Prostate gland (tissue), 2 donors: Measurements from ENCODE around the gene STAG1. TPM values are rescaled to one million over a fixed set of nuclear protein-coding genes. Genes with fewer than 3 reads are reported as not detected.

Experiments used
- DNase-seq: peaks from one replicate; pipeline ENCODE4 v3.0.0-alpha.2; 2019; ENCODE audit warnings: low spot score
- H3K27ac ChIP-seq, 2 donors: fragments of 200-600 bp; sonication (generic); 2 replicates each; pipeline ENCODE4 v1.5.1; 2017 to 2019
- H3K27me3 ChIP-seq: fragments of 200-600 bp; sonication (generic); replicated peaks from 2 replicates; pipeline ENCODE4 v1.5.1; 2019; ENCODE audit not compliant: insufficient read depth
- H3K36me3 ChIP-seq, 2 donors: fragments of 200-600 bp; sonication (generic); 1 replicate in 1 of 2; 2 replicates in 1 of 2; pipeline versions ENCODE4 v1.5.1 to v1.8.1; 2017 to 2019
- H3K4me1 ChIP-seq: fragments of 200-600 bp; sonication (generic); replicated peaks from 2 replicates; pipeline ENCODE4 v1.5.1; 2019
- H3K4me3 ChIP-seq, 2 donors: fragments of 200-600 bp; sonication (generic); 2 replicates each; pipeline ENCODE4 v1.5.1; 2017 to 2019
- H3K9me3 ChIP-seq: fragments of 200-600 bp; sonication (generic); 2 replicates; pipeline ENCODE4 v1.5.1; 2017
- POLR2A ChIP-seq: fragments of 450-650 bp; IDR thresholded peaks from one replicate; pipeline ENCODE4 v1.6.1; 2016; ENCODE audit warnings: antibody characterized with exemption, mild to moderate bottlenecking
- POLR2AphosphoS5 ChIP-seq: sonication (generic); formaldehyde crosslinking; IDR thresholded peaks from one replicate; pipeline ENCODE4 v1.6.1; 2017; ENCODE audit warnings: antibody characterized with exemption
- WGBS: methylation state at CpG from one replicate; pipeline ENCODE4 v1.1.5; 2018; 5-methylcytosine and 5-hydroxymethylcytosine counted together
- intact Hi-C: fragments of 100-400 bp; cut with DNase I; formaldehyde crosslinking; loops from one replicate; pipeline ENCODE4 v1.14.2; 2022
- total RNA-seq, 2 donors: library from RNA; depleted of rRNA; stranded (reverse); fragments of >200 nt; gene quantifications; one replicate each; pipeline ENCODE4 v1.1.0, GENCODE V29; 2016
- TF ChIP-seq, protein P1 (sequence below), 4 experiments: fragments of 200-600 bp in 2 of 4; fragments of 450-650 bp in 2 of 4; sonication (generic) in 2 of 4; IDR thresholded peaks; 1 replicate in 3 of 4; 2 replicates in 1 of 4; pipeline ENCODE4 v1.5.1; 2016 to 2019; ENCODE audit warnings: antibody characterized with exemption in 4 of 4, mild to moderate bottlenecking in 2 of 4, moderate library complexity in 2 of 4

STAG1 gene
- total RNA-seq, 2 donors from 2014 or later, result 21.9 to 34.1 TPM

DNA sequence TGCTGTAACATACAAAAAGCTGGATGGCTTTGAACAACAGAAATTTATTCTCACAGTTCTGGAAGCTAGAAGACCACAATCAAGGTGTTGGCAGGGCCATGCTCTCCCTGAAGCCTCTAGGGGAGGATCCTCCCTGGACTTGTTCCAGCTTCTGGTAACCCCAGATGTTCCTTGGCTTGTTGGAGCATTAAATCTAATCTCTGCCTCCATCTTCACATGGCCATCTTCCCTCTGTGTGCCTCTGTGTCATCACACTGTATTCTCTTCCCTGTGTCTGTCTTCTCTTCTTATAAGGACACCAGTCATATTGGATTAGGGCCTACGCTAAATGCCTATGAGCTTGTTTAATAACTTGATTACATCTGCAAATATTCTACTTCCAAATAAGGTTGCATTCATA, 109.5 kb downstream of the STAG1 start:
- Histone ChIP-seq H3K4me3 (no peak overlapping the region), H3K27ac (no peak overlapping the region), H3K27me3 (no peaks in the 10 kb centered on the region), H3K36me3 (no peaks in the 10 kb centered on the region), H3K9me3 (no peaks in the 10 kb centered on the region), H3K4me1 (no peaks in the 10 kb centered on the region)
- intact Hi-C loops, result no loop called here
- TF ChIP-seq POLR2A (no peak), POLR2AphosphoS5 (no peak)
- WGBS, result 88% methylated on average over 1 of the region's 1 CpG
- no peak for DNase-seq

DNA sequence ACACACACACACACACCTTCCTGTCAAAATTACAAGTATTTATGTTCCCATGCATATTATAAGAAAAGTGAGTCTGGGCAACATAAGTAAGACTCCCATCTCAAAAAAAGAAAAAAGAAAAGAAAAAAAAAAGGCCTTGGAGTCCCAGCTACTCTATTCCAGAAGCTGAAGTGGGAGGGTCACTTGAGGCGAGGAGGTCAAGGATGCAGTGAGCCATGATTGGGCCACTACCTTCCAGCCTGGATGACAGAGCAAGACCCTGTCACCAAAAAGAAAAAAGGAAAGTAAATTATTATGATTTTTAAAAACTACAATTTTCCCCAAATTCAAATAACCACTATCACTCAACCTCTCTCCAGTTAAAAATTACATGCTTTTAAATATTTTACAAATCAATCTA, 113.1 kb downstream of the STAG1 start:
- Histone ChIP-seq H3K27me3 (no peaks in the 10 kb centered on the region), H3K9me3 (no peaks in the 10 kb centered on the region), H3K27ac (no peak overlapping the region), H3K4me1 (no peaks in the 10 kb centered on the region), H3K4me3 (no peak overlapping the region), H3K36me3 (no peaks in the 10 kb centered on the region)
- TF ChIP-seq POLR2A (no peak), POLR2AphosphoS5 (no peak)
- TF ChIP-seq, protein P1, sequence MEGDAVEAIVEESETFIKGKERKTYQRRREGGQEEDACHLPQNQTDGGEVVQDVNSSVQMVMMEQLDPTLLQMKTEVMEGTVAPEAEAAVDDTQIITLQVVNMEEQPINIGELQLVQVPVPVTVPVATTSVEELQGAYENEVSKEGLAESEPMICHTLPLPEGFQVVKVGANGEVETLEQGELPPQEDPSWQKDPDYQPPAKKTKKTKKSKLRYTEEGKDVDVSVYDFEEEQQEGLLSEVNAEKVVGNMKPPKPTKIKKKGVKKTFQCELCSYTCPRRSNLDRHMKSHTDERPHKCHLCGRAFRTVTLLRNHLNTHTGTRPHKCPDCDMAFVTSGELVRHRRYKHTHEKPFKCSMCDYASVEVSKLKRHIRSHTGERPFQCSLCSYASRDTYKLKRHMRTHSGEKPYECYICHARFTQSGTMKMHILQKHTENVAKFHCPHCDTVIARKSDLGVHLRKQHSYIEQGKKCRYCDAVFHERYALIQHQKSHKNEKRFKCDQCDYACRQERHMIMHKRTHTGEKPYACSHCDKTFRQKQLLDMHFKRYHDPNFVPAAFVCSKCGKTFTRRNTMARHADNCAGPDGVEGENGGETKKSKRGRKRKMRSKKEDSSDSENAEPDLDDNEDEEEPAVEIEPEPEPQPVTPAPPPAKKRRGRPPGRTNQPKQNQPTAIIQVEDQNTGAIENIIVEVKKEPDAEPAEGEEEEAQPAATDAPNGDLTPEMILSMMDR (IDR thresholded peaks at IDR 0.05), result no peak
- no peak for DNase-seq
- intact Hi-C loops, result no loop called here
- 93% methylated on average over 1 of the region's 1 CpG for WGBS

DNA sequence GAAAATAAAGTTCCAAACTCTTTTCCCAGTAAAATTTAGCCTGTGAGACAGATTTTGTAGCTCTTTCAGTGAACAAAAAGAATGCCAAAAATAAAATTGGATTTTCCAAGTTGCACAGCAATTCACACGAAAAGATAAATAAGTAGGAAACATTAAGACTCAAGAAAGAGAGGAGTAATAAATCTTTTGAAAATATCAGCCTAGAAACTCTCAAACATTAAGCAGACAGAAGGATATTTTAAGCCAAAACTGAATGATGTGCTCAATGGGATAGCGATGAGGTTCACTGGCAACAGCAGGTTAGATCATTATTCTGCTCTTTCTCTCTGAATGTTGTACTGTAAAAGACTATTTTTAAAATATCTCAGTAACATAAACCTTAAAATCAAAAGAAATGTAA, 115.0 kb downstream of the STAG1 start:
- no peak for DNase-seq
- H3K9me3 ChIP-seq, result no peaks in the 10 kb centered on the region
- intact Hi-C loops, result no loop called here
- no peak overlapping the region for H3K4me3 ChIP-seq
- 52% methylated on average over 2 of the region's 2 CpGs for WGBS
- H3K4me1 ChIP-seq, result peaks cover 2% of the 10 kb centered on the region
- H3K36me3 ChIP-seq, result no peaks in the 10 kb centered on the region
- TF ChIP-seq, protein P1 (IDR thresholded peaks at IDR 0.05), result no peak
- no peak for TF ChIP-seq POLR2A
- no peak for TF ChIP-seq POLR2AphosphoS5
- no peak overlapping the region for H3K27ac ChIP-seq
- H3K27me3 ChIP-seq, result no peaks in the 10 kb centered on the region

DNA sequence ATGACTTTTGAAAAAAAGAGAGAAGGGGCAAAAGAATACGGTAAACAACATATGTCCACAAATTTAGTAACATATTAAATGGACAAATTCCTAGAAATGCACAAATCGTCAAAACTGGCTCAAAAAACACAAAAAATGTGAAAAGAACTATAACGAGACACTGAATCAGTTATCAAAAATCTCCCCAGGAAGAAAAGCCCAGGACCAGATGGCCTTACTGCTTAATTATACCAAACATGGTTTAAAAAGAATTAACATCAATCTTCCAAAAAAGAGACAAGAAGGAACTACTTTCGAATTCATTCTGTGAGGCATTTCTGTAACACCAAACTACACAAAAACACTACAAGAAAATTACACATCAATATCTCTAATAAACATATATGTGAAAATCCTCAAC, 117.4 kb downstream of the STAG1 start:
- Histone ChIP-seq H3K4me1 (peaks cover 2% of the 10 kb centered on the region), H3K36me3 (no peaks in the 10 kb centered on the region), H3K4me3 (no peak overlapping the region), H3K9me3 (no peaks in the 10 kb centered on the region), H3K27ac (no peak overlapping the region), H3K27me3 (no peaks in the 10 kb centered on the region)
- WGBS, result 94% methylated on average over 4 of the region's 4 CpGs
- DNase-seq, result no peak
- TF ChIP-seq, protein P1 (IDR thresholded peaks at IDR 0.05), result no peak
- TF ChIP-seq POLR2A (no peak), POLR2AphosphoS5 (no peak)
- intact Hi-C loops, result no loop called here

DNA sequence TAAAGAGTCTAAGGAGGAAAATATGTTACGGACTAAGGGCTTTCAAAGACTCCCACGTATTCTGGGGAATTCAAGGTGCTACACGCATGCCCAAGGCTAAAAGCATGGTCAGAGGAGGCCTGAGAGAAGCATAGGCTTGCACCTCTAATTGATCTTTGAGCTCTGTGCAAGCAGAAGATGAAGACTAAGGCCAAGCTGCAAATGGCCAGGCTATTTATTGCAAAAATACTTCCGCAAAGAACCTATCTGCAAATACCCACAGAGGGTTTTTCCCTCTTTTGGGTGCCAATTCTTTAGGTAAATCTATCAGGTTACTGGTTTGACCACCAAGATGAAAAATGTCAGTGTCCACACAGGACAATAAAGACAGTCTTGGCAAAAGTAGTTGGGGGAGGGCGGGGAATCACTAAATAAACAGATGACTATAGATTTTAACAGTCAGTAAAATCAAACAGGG, 119.5 kb downstream of the STAG1 start:
- H3K27ac ChIP-seq, result no peak overlapping the region
- DNase-seq, result no peak
- WGBS, result 52% methylated on average over 5 of the region's 5 CpGs

More for the DNA sequence above, 119.5 kb downstream of the STAG1 start:
- H3K27me3 ChIP-seq, result no peaks in the 10 kb centered on the region
- H3K36me3 ChIP-seq, result no peaks in the 10 kb centered on the region
- intact Hi-C loops, result no loop called here
- TF ChIP-seq POLR2AphosphoS5 (no peak), POLR2A (no peak)
- TF ChIP-seq, protein P1 (IDR thresholded peaks at IDR 0.05), result no peak
- H3K4me1 ChIP-seq, result peaks cover 2% of the 10 kb centered on the region
- H3K9me3 ChIP-seq, result no peaks in the 10 kb centered on the region
- H3K4me3 ChIP-seq, result no peak overlapping the region
